ENCODE data around the gene TERT.
A peak's percentile ranks its signal among the peaks of the same experiment; 100 is the strongest.
"Not testable (repeated sequence)": the region's sequence is repeated elsewhere in the genome, so short reads cannot be mapped to it uniquely, and the experiment has no call there.

Gene TERT

GRCh38 chr5:1294835-1295649, at the start of gene TERT:
TSS of gene TERT (minus strand) at chr5:1295068. CDS start at chr5:1294989, 79 bp downstream.
- DNase-seq (ENCODE audit: low spot score): no peak
- FAIRE-seq: no peak

- FAIRE-seq (no peak), DNase-seq (ENCODE audit: low spot score) (no peak)
Measured at GRCh38 chr5:1343931-1344901, 49.3 kb upstream of the TERT start.

- DNase-seq (ENCODE audit: low spot score) (no peak), FAIRE-seq (no peak)
Measured at GRCh38 chr5:1343315-1343751, 48.5 kb upstream of the TERT start.

- DNase-seq (ENCODE audit: low spot score); FAIRE-seq: not testable (repeated sequence)
Measured at GRCh38 chr5:1342711-1343110, 47.8 kb upstream of the TERT start.

GRCh38 chr5:1342268-1342667, 47.4 kb upstream of the TERT start:
- FAIRE-seq (no peak), DNase-seq (ENCODE audit: low spot score) (no peak)

GRCh38 chr5:1341863-1342262, 47.0 kb upstream of the TERT start:
- FAIRE-seq (no peak), DNase-seq (ENCODE audit: low spot score) (no peak)

- FAIRE-seq; DNase-seq (ENCODE audit: low spot score): not testable (repeated sequence)
Measured at GRCh38 chr5:1339818-1340210, 44.9 kb upstream of the TERT start.

- not testable (repeated sequence) for FAIRE-seq; DNase-seq (ENCODE audit: low spot score)
Measured at GRCh38 chr5:1339139-1339817, 44.4 kb upstream of the TERT start.

GRCh38 chr5:1338506-1339070, 43.7 kb upstream of the TERT start:
- DNase-seq (ENCODE audit: low spot score) (no peak), FAIRE-seq (no peak)

- FAIRE-seq (no peak), DNase-seq (ENCODE audit: low spot score) (no peak)
Measured at GRCh38 chr5:1338196-1338490, 43.3 kb upstream of the TERT start.

GRCh38 chr5:1337489-1338195, 42.8 kb upstream of the TERT start:
- FAIRE-seq (no peak), DNase-seq (ENCODE audit: low spot score) (no peak)

GRCh38 chr5:1336749-1337488, 42.1 kb upstream of the TERT start:
- DNase-seq (ENCODE audit: low spot score) (no peak), FAIRE-seq (no peak)

- DNase-seq (ENCODE audit: low spot score): no peak
- no peak for FAIRE-seq
Measured at GRCh38 chr5:1336106-1336561, 41.3 kb upstream of the TERT start.

GRCh38 chr5:1335540-1336095, 40.8 kb upstream of the TERT start:
- DNase-seq (ENCODE audit: low spot score) (no peak), FAIRE-seq (no peak)

- FAIRE-seq (no peak), DNase-seq (ENCODE audit: low spot score) (no peak)
Measured at GRCh38 chr5:1334831-1335539, 40.1 kb upstream of the TERT start.

- no peak for FAIRE-seq
- DNase-seq (ENCODE audit: low spot score): no peak
Measured at GRCh38 chr5:1333986-1334385, 39.1 kb upstream of the TERT start.

GRCh38 chr5:1333286-1333685, 38.4 kb upstream of the TERT start:
- DNase-seq (ENCODE audit: low spot score): not testable (repeated sequence)
- FAIRE-seq: peak; percentile 26

GRCh38 chr5:1332461-1333001, 37.7 kb upstream of the TERT start:
- FAIRE-seq (no peak), DNase-seq (ENCODE audit: low spot score) (no peak)

Data from RCC 7860 (cell line).